WTC11 (cell line): ENCODE measurements around the gene GDAP1L1. TPM values are rescaled to one million over a fixed set of nuclear protein-coding genes. Genes with fewer than 3 reads are reported as not detected.

Source experiments
- ATAC-seq: fragments of 200-7000 bp; cut with Tn5 transposase; 2 replicates; pipeline ENCODE4 v1.10.0; 2021; ENCODE audit warnings: mild to moderate bottlenecking, moderate library complexity
- CTCF ChIA-PET: fragments of 300-600 bp; sonication (Branson Sonifier 250); formaldehyde crosslinking; loops from one replicate; lab custom pipeline; 2021; ENCODE audit warnings: antibody characterized with exemption; lab: Charles Lee
- POLR2A ChIA-PET: fragments of 350-600 bp; sonication (Branson Sonifier 250); formaldehyde crosslinking; loops from one replicate; lab custom pipeline; 2021; ENCODE audit warnings: antibody characterized with exemption; lab: Charles Lee
- DNase-seq: peaks from one replicate; pipeline ENCODE4 v3.0.0; 2021; ENCODE audit warnings: low spot score
- H3K27ac Mint-ChIP-seq: 2 replicates; pipeline ENCODE4 v1.8.0; 2021; ENCODE audit warnings: mixed read lengths
- H3K27me3 Mint-ChIP-seq: 2 replicates; pipeline ENCODE4 v1.8.0; 2021; ENCODE audit warnings: low read depth, mild to moderate bottlenecking, moderate library complexity, mixed read lengths
- H3K36me3 Mint-ChIP-seq: 2 replicates; pipeline ENCODE4 v1.8.0; 2021; ENCODE audit warnings: mixed read lengths
- H3K4me1 Mint-ChIP-seq: 2 replicates; pipeline ENCODE4 v1.8.0; 2022; ENCODE audit warnings: mixed read lengths
- H3K4me3 Mint-ChIP-seq: 2 replicates; pipeline ENCODE4 v1.8.0; 2021; ENCODE audit warnings: mild to moderate bottlenecking, moderate library complexity, mixed read lengths
- H3K9me3 Mint-ChIP-seq: 2 replicates; pipeline ENCODE4 v1.8.0; 2021; ENCODE audit warnings: mixed read lengths
- CTCF ChIP-seq: fragments of 200-600 bp; IDR thresholded peaks from 2 replicates; pipeline ENCODE4 v1.8.0; 2022; ENCODE audit warnings: antibody characterized with exemption
- FOXJ3 ChIP-seq: sonication (generic); formaldehyde crosslinking; IDR thresholded peaks from 2 replicates; pipeline ENCODE4 v1.9.0; 2021; ENCODE audit warnings: missing genetic modification reagents, mild to moderate bottlenecking, borderline replicate concordance
- FOXK1 ChIP-seq: sonication (generic); formaldehyde crosslinking; IDR thresholded peaks from 2 replicates; pipeline ENCODE4 v1.8.0; 2022; ENCODE audit warnings: mild to moderate bottlenecking, moderate library complexity, missing genetic modification reagents
- FOXP1 ChIP-seq: sonication (generic); formaldehyde crosslinking; IDR thresholded peaks from 2 replicates; pipeline ENCODE4 v1.8.0; 2022; ENCODE audit warnings: missing genetic modification reagents, mild to moderate bottlenecking, moderate library complexity, borderline replicate concordance
- GABPB1 ChIP-seq: sonication (generic); formaldehyde crosslinking; IDR thresholded peaks from 2 replicates; pipeline ENCODE4 v1.8.1; 2023; ENCODE audit warnings: mild to moderate bottlenecking, missing genetic modification reagents
- GTF2I ChIP-seq: fragments of 250-450 bp; sonication (Bioruptor Pico); conservative IDR thresholded peaks from 2 replicates; pipeline ENCODE4 v1.4.0; 2021; ENCODE audit warnings: mild to moderate bottlenecking
- HMGA2 ChIP-seq: fragments of 250-450 bp; sonication (Bioruptor Pico); IDR thresholded peaks from 2 replicates; pipeline ENCODE4 v1.4.0; 2021; ENCODE audit warnings: mild to moderate bottlenecking, moderate library complexity
- JAZF1 ChIP-seq: fragments of 250-450 bp; sonication (Bioruptor Pico); IDR thresholded peaks from 2 replicates; pipeline ENCODE4 v1.9.0; 2021; ENCODE audit warnings: moderate library complexity, mild to moderate bottlenecking, inconsistent platforms
- KAT7 ChIP-seq: sonication (generic); formaldehyde crosslinking; IDR thresholded peaks from 2 replicates; pipeline ENCODE4 v1.8.1; 2023; ENCODE audit warnings: missing genetic modification reagents, mild to moderate bottlenecking, borderline replicate concordance
- MXD4 ChIP-seq: fragments of 250-450 bp; sonication (Bioruptor Pico); IDR thresholded peaks from 2 replicates; pipeline ENCODE4 v1.8.0; 2021; ENCODE audit warnings: mild to moderate bottlenecking, moderate library complexity, borderline replicate concordance
- MYBL2 ChIP-seq: sonication (generic); formaldehyde crosslinking; IDR thresholded peaks from 2 replicates; pipeline ENCODE4 v1.8.1; 2023; ENCODE audit warnings: mild to moderate bottlenecking, moderate library complexity, missing genetic modification reagents
- NFE2L1 ChIP-seq: sonication (generic); formaldehyde crosslinking; IDR thresholded peaks from 2 replicates; pipeline ENCODE4 v1.8.1; 2023; ENCODE audit warnings: missing genetic modification reagents
- PRDM15 ChIP-seq: sonication (generic); formaldehyde crosslinking; IDR thresholded peaks from 2 replicates; pipeline ENCODE4 v1.8.0; 2022; ENCODE audit warnings: missing genetic modification reagents
- PREB ChIP-seq: sonication (generic); formaldehyde crosslinking; IDR thresholded peaks from 2 replicates; pipeline ENCODE4 v1.8.1; 2022; ENCODE audit warnings: mild to moderate bottlenecking, missing genetic modification reagents, moderate library complexity, borderline replicate concordance
- PRRX2 ChIP-seq: fragments of 250-450 bp; sonication (Bioruptor Pico); IDR thresholded peaks from 2 replicates; pipeline ENCODE4 v1.8.0; 2021; ENCODE audit warnings: mild to moderate bottlenecking
- RORB ChIP-seq: fragments of 250-450 bp; sonication (Bioruptor Pico); IDR thresholded peaks from 2 replicates; pipeline ENCODE4 v1.9.0; 2021; ENCODE audit warnings: mild to moderate bottlenecking
- SMAD3 ChIP-seq: sonication (generic); formaldehyde crosslinking; IDR thresholded peaks from 2 replicates; pipeline ENCODE4 v1.8.0; 2022; ENCODE audit warnings: missing genetic modification reagents, mild to moderate bottlenecking, borderline replicate concordance
- SMAD4 ChIP-seq: sonication (generic); formaldehyde crosslinking; IDR thresholded peaks from 2 replicates; pipeline ENCODE4 v1.8.0; 2022; ENCODE audit warnings: mild to moderate bottlenecking, missing genetic modification reagents
- USF1 ChIP-seq: sonication (generic); formaldehyde crosslinking; IDR thresholded peaks from 2 replicates; pipeline ENCODE4 v1.8.0; 2022; ENCODE audit warnings: mild to moderate bottlenecking, missing genetic modification reagents
- ZNF138 ChIP-seq: sonication (generic); formaldehyde crosslinking; conservative IDR thresholded peaks from 2 replicates; pipeline ENCODE4 v1.8.1; 2022; ENCODE audit warnings: mild to moderate bottlenecking, moderate library complexity, missing genetic modification reagents
- ZNF416 ChIP-seq: fragments of 250-450 bp; sonication (Bioruptor Pico); IDR thresholded peaks from 2 replicates; pipeline ENCODE4 v1.9.0; 2021; ENCODE audit warnings: mild to moderate bottlenecking, inconsistent platforms
- ZNF512 ChIP-seq: sonication (generic); formaldehyde crosslinking; IDR thresholded peaks from 2 replicates; pipeline ENCODE4 v1.8.1; 2022; ENCODE audit warnings: missing genetic modification reagents, borderline replicate concordance
- total RNA-seq: library from RNA; stranded (reverse); gene quantifications from 3 replicates; pipeline ENCODE4 v1.2.3, GENCODE V29; 2021
- TF ChIP-seq, protein P1 (sequence below): sonication (generic); formaldehyde crosslinking; IDR thresholded peaks from 2 replicates; pipeline ENCODE4 v1.8.0; 2023; ENCODE audit warnings: mild to moderate bottlenecking, missing genetic modification reagents
- TF ChIP-seq, protein P2 (sequence below): sonication (generic); formaldehyde crosslinking; IDR thresholded peaks from 2 replicates; pipeline ENCODE4 v1.8.1; 2023; ENCODE audit warnings: mild to moderate bottlenecking, missing genetic modification reagents, moderate library complexity

The GDAP1L1 gene
- total RNA-seq, 1 experiment from 2014 or later, result 7.5 TPM

GRCh38 chr20:44310664-44311639 is 63.8 kb downstream of the GDAP1L1 start, which contains the start of gene FITM2:
Gene FITM2 (minus strand): TSS chr20:44311202. CDS start chr20:44311148, 54 bp downstream.
- H3K4me3 Mint-ChIP-seq, result peak within 1 kb of the TSS; percentile 81
- ATAC-seq, result peak; percentile 94
- H3K9me3 Mint-ChIP-seq, result no peaks in the 10 kb centered on the region
- peak; percentile 98 for DNase-seq
- H3K36me3 Mint-ChIP-seq, result no peaks in the 10 kb centered on the region
- no peak within 1 kb of the TSS for H3K27ac Mint-ChIP-seq
- ChIA-PET CTCF (interaction anchor here (0.6 to 4.6 kb wide), 48 partner anchors 9 to 529 kb away, joined by 3 to 85 read pairs (median 4); partner anchors contain the start of genes GDAP1L1, HNF4A and OSER1), POLR2A (interaction anchor here (0.7 to 1.3 kb wide), 4 partner anchors 15 to 53 kb away, joined by 3 to 4 read pairs (median 4); no protein-coding TSS in a partner anchor)
- H3K27me3 Mint-ChIP-seq, result peaks cover 32% of the 10 kb centered on the region
- H3K4me1 Mint-ChIP-seq, result peaks cover 10% of the 10 kb centered on the region
- TF ChIP-seq FOXP1 (CRISPR knock-in tag) (no peak; the same call in 1 of the 2 replicates), KAT7 (no peak), USF1 (CRISPR knock-in tag) (peak; percentile 51; the same call in 1 of the 2 replicates), PRRX2 (CRISPR knock-in tag) (no peak), CTCF (peak; percentile 69), JAZF1 (CRISPR knock-in tag) (no peak), PRDM15 (CRISPR knock-in tag) (peak; percentile 92), MXD4 (CRISPR knock-in tag) (no peak), ZNF138 (CRISPR knock-in tag) (no peak; the same call in 1 of the 2 replicates), GTF2I (CRISPR knock-in tag) (no peak), FOXJ3 (CRISPR knock-in tag) (no peak), GABPB1 (CRISPR knock-in tag) (peak; percentile 95), RORB (CRISPR knock-in tag) (no peak), FOXK1 (CRISPR knock-in tag) (no peak; the same call in 1 of the 2 replicates), PREB (CRISPR knock-in tag) (no peak; the same call in 1 of the 2 replicates), MYBL2 (0 out of 2 replicates have a peak, but pooled peaks have one; percentile 52), HMGA2 (CRISPR knock-in tag) (no peak), ZNF416 (no peak), SMAD4 (CRISPR knock-in tag) (no peak), SMAD3 (CRISPR knock-in tag) (no peak), NFE2L1 (CRISPR knock-in tag) (no peak), ZNF512 (CRISPR knock-in tag) (no peak)
- TF ChIP-seq, protein P1, sequence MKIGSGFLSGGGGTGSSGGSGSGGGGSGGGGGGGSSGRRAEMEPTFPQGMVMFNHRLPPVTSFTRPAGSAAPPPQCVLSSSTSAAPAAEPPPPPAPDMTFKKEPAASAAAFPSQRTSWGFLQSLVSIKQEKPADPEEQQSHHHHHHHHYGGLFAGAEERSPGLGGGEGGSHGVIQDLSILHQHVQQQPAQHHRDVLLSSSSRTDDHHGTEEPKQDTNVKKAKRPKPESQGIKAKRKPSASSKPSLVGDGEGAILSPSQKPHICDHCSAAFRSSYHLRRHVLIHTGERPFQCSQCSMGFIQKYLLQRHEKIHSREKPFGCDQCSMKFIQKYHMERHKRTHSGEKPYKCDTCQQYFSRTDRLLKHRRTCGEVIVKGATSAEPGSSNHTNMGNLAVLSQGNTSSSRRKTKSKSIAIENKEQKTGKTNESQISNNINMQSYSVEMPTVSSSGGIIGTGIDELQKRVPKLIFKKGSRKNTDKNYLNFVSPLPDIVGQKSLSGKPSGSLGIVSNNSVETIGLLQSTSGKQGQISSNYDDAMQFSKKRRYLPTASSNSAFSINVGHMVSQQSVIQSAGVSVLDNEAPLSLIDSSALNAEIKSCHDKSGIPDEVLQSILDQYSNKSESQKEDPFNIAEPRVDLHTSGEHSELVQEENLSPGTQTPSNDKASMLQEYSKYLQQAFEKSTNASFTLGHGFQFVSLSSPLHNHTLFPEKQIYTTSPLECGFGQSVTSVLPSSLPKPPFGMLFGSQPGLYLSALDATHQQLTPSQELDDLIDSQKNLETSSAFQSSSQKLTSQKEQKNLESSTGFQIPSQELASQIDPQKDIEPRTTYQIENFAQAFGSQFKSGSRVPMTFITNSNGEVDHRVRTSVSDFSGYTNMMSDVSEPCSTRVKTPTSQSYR (CRISPR knock-in tag), result no peak
- TF ChIP-seq, protein P2, sequence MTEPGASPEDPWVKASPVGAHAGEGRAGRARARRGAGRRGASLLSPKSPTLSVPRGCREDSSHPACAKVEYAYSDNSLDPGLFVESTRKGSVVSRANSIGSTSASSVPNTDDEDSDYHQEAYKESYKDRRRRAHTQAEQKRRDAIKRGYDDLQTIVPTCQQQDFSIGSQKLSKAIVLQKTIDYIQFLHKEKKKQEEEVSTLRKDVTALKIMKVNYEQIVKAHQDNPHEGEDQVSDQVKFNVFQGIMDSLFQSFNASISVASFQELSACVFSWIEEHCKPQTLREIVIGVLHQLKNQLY (CRISPR knock-in tag), result no peak
